ENCODE data around the gene KIF4A. TPM values are rescaled to one million over a fixed set of nuclear protein-coding genes. Genes with fewer than 3 reads are reported as not detected.

Gene KIF4A
- total RNA-seq, 1 donor from 2014 or later: 0.86 TPM

GRCh38 chrX:70252491-70252890, 37.4 kb upstream of the KIF4A start:
- H3K27me3 ChIP-seq (ENCODE audit: low read depth): no peaks in the 10 kb centered on the region
- ATAC-seq (no peak), DNase-seq (no peak)
- TF ChIP-seq CTCF (IDR thresholded peaks at IDR 0.05): no peak
- intact Hi-C loops (cut with DNase I): no loop called here
- no peak overlapping the region for H3K4me3 ChIP-seq
- no peak overlapping the region for H3K27ac ChIP-seq
- no peaks in the 10 kb centered on the region for H3K9me3 ChIP-seq
- no peaks in the 10 kb centered on the region for H3K36me3 ChIP-seq
- H3K4me1 ChIP-seq: no peaks in the 10 kb centered on the region

- no peak for TF ChIP-seq CTCF (IDR thresholded peaks at IDR 0.05)
Measured at GRCh38 chrX:70253377-70254062, 36.4 kb upstream of the KIF4A start.

GRCh38 chrX:70254063-70254400, 35.9 kb upstream of the KIF4A start:
- intact Hi-C loops (cut with DNase I): no loop called here
- no peaks in the 10 kb centered on the region for H3K9me3 ChIP-seq
- H3K27ac ChIP-seq: no peak overlapping the region
- DNase-seq: no peak
- no peak for ATAC-seq
- H3K4me3 ChIP-seq: no peak overlapping the region
- TF ChIP-seq CTCF (IDR thresholded peaks at IDR 0.05): no peak
- H3K27me3 ChIP-seq (ENCODE audit: low read depth): no peaks in the 10 kb centered on the region
- no peaks in the 10 kb centered on the region for H3K4me1 ChIP-seq
- no peaks in the 10 kb centered on the region for H3K36me3 ChIP-seq

More at GRCh38 chrX:70253377-70254062, 36.4 kb upstream of the KIF4A start:
- H3K27me3 ChIP-seq (ENCODE audit: low read depth): no peaks in the 10 kb centered on the region
- H3K36me3 ChIP-seq: no peaks in the 10 kb centered on the region
- H3K9me3 ChIP-seq: no peaks in the 10 kb centered on the region
- no peak for ATAC-seq
- no peak overlapping the region for H3K27ac ChIP-seq
- H3K4me3 ChIP-seq: no peak overlapping the region
- no peaks in the 10 kb centered on the region for H3K4me1 ChIP-seq
- DNase-seq: no peak
- intact Hi-C loops (cut with DNase I): no loop called here

- intact Hi-C loops (cut with DNase I): no loop called here
- Histone ChIP-seq H3K27ac (no peak overlapping the region), H3K27me3 (ENCODE audit: low read depth) (no peaks in the 10 kb centered on the region), H3K9me3 (no peaks in the 10 kb centered on the region), H3K36me3 (no peaks in the 10 kb centered on the region), H3K4me3 (no peak overlapping the region), H3K4me1 (no peaks in the 10 kb centered on the region)
- no peak for TF ChIP-seq CTCF (IDR thresholded peaks at IDR 0.05)
- DNase-seq (no peak), ATAC-seq (no peak)
Measured at GRCh38 chrX:70254909-70255308, 35.0 kb upstream of the KIF4A start.

- H3K9me3 ChIP-seq: no peaks in the 10 kb centered on the region
- H3K27ac ChIP-seq: no peak overlapping the region
Measured at GRCh38 chrX:70255452-70255851, 34.5 kb upstream of the KIF4A start.

More at GRCh38 chrX:70255452-70255851, 34.5 kb upstream of the KIF4A start:
- ATAC-seq: no peak
- no peak for TF ChIP-seq CTCF (IDR thresholded peaks at IDR 0.05)
- no peaks in the 10 kb centered on the region for H3K4me1 ChIP-seq
- H3K27me3 ChIP-seq (ENCODE audit: low read depth): no peaks in the 10 kb centered on the region
- intact Hi-C loops (cut with DNase I): no loop called here
- H3K4me3 ChIP-seq: no peak overlapping the region
- no peaks in the 10 kb centered on the region for H3K36me3 ChIP-seq
- no peak for DNase-seq
